GM13977 (cell line): ENCODE results near the gene C19orf67.
"Not testable (repeated sequence)": the region's sequence is repeated elsewhere in the genome, so short reads cannot be mapped to it uniquely, and the experiment has no call there.

ENCODE experiments used
- DNase-seq: peaks from one replicate; pipeline ENCODE4 v3.0.0; 2012; ENCODE audit warnings: low spot score
- CTCF ChIP-seq: IDR thresholded peaks from 2 replicates; pipeline ENCODE4 v1.5.1; 2012; ENCODE audit warnings: mild to moderate bottlenecking, control low read depth; ENCODE audit not compliant: insufficient read depth; ENCODE audit errors: extremely low read depth, missing control alignments
- in situ Hi-C: fragments of 300-500 bp; cut with MboI; formaldehyde crosslinking; loops from one replicate; pipeline ENCODE4 v1.12.0; 2022; ENCODE audit warnings: low sequenced_read_pairs, low pct_unique_long_range_greater_than_20kb, mixed read lengths, inconsistent platforms; ENCODE audit not compliant: unreplicated experiment

The C19orf67 gene

GRCh38 chr19:14042659-14043608 lies 42.6 kb downstream of the C19orf67 start:
- DNase-seq, in situ Hi-C loops: not testable (repeated sequence)
- peak; percentile 62 for TF ChIP-seq CTCF

GRCh38 chr19:14039181-14039580 lies 46.4 kb downstream of the C19orf67 start:
- TF ChIP-seq CTCF = no peak
- no peak for DNase-seq
- in situ Hi-C loops = no loop called here

- no peak for TF ChIP-seq CTCF
- in situ Hi-C loops = no loop called here
- no peak for DNase-seq
These were observed 49.9 kb downstream of the C19orf67 start for GRCh38 chr19:14035706-14036105.

- DNase-seq, in situ Hi-C loops: not testable (repeated sequence)
These were observed 50.4 kb downstream of the C19orf67 start for GRCh38 chr19:14035159-14035558.

- TF ChIP-seq CTCF = no peak
- DNase-seq = no peak
- in situ Hi-C loops = no loop called here
These were observed 51.6 kb downstream of the C19orf67 start for GRCh38 chr19:14033946-14034345.

DNA sequence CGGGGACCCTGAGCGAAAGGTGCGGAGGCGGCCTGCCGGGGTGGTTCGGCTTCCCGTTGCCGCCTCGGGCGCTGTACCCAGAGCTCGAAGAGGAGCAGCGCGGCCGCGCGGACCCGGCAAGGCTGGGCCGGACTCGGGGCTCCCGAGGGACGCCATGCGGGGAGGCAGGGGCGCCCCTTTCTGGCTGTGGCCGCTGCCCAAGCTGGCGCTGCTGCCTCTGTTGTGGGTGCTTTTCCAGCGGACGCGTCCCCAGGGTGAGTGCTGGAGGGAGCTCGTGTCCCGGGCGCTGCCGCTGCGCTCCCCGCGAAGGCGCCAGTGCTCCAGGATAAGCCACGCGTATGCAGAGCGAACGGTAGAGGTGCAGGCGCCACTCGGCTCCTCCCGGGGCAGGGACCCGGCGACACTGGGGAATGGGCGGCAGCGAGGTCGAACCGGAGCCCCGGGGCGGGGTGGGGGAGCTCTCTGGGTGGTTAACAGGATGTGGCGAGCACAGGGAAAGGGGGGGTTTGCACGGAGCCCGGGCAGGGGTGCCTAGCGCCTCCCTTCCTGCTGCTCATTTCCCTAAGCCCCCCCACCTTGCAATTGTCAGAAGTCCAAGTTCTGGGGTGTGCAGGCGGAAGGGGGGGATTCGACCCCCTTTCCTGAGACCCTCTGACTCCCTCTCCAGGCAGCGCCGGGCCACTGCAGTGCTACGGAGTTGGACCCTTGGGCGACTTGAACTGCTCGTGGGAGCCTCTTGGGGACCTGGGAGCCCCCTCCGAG lies 53.7 kb downstream of the C19orf67 start, which contains the start of gene IL27RA:
Gene IL27RA, plus strand, starts transcription at position 44 of the 762 bp plus-strand sequence. Its CDS starts 111 bp downstream, at position 155.
- in situ Hi-C loops = no loop called here
- peak; percentile 83 for DNase-seq
- TF ChIP-seq CTCF = peak; percentile 85
